GM12875 (cell line): ENCODE results near the gene KRT74.

Experiments used
- H3K4me3 ChIP-seq: one replicate; pipeline ENCODE4 v1.5.1; 2011; ENCODE audit warnings: low read depth, low read length, control low read depth
- TF ChIP-seq, protein P1 (sequence below): IDR thresholded peaks from 2 replicates; pipeline ENCODE4 v1.5.1; 2011; ENCODE audit warnings: low read depth, mild to moderate bottlenecking, control low read depth, inconsistent platforms, low read length, moderate library complexity, borderline replicate concordance; ENCODE audit not compliant: insufficient read depth

The KRT74 gene

DNA sequence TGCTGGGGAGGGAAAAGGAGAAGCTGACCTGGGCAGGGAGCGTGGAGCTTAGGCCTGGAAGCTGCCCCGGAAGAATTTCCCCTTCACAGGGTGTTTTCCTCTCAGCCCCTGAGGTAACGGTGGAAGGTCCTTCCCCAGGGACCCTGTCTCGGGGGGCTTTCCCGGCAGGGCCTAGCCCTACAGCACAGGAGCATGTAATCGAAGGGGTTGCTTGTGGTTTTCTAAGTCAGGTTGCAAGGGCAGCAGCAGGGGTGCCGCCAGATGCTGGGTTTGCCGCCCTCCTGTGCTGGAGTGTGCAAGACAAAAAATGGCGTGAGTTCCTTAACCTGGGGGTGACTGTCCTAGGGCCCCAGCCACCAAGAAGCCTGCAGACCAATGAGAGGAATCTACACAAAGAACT is 1.6 kb upstream of the KRT74 start:
- TF ChIP-seq, protein P1, sequence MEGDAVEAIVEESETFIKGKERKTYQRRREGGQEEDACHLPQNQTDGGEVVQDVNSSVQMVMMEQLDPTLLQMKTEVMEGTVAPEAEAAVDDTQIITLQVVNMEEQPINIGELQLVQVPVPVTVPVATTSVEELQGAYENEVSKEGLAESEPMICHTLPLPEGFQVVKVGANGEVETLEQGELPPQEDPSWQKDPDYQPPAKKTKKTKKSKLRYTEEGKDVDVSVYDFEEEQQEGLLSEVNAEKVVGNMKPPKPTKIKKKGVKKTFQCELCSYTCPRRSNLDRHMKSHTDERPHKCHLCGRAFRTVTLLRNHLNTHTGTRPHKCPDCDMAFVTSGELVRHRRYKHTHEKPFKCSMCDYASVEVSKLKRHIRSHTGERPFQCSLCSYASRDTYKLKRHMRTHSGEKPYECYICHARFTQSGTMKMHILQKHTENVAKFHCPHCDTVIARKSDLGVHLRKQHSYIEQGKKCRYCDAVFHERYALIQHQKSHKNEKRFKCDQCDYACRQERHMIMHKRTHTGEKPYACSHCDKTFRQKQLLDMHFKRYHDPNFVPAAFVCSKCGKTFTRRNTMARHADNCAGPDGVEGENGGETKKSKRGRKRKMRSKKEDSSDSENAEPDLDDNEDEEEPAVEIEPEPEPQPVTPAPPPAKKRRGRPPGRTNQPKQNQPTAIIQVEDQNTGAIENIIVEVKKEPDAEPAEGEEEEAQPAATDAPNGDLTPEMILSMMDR = no peak
- no peak overlapping the region for H3K4me3 ChIP-seq

DNA sequence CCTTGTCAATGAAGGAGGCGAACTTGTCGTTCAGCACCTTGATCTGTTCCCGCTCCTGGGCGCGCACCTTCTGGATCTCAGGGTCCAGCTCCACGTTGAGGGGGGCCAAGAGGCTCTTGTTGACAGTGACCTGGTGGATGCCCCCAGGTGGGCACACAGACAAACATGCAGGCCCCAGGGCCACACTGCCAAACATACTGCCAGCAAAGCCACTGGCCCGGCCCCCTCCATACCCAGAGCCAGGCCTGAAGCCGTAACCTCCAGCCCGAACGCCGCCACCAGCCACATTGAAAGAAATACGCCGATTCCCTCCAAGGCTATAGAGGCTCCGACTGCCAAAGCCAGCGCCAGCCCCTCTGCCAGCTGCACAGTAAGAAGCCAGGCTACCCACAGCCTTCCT is 337 bp downstream of the KRT74 start:
- H3K4me3 ChIP-seq = no peak overlapping the region
- TF ChIP-seq, protein P1 = no peak

DNA sequence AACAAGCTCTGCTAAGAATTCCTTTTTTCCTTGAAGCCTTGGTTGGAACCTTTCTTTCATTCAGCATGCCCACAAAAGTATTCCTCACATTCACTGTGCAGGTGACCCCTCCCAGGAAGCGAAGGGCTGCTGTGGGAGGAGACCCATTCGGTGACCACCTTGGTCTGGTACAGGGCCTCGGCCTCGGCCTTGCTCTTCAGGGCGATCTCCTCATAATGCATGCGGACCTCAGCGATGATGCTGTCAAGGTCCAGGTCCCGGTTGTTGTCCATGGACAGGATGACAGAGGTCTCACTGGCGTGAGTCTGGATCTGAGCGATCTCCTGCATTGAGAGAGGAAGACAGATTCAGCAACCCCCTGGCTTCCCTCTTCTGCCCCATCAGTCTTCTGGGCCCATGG is 3.1 kb downstream of the KRT74 start:
- no peak overlapping the region for H3K4me3 ChIP-seq
- TF ChIP-seq, protein P1 = no peak

DNA sequence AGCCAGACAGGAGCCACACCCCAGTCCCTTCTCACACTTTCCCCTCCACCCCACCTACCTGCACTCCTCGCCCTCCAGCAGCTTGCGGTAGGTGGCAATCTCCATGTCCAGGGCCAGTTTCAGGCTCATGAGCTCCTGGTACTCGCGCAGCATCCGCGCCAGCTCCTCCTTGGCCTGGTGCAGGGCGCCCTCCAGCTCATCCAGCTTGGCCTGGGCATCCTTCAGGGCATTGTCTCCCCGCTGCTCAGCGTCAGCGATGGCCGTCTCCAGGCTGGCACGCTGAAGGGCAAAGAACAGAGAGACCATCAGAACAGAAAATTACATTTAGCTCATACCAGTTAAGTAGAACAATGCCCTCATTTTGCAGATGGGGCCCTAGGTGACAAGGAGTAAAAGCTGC is 5.5 kb downstream of the KRT74 start:
- TF ChIP-seq, protein P1 = no peak
- no peak overlapping the region for H3K4me3 ChIP-seq

DNA sequence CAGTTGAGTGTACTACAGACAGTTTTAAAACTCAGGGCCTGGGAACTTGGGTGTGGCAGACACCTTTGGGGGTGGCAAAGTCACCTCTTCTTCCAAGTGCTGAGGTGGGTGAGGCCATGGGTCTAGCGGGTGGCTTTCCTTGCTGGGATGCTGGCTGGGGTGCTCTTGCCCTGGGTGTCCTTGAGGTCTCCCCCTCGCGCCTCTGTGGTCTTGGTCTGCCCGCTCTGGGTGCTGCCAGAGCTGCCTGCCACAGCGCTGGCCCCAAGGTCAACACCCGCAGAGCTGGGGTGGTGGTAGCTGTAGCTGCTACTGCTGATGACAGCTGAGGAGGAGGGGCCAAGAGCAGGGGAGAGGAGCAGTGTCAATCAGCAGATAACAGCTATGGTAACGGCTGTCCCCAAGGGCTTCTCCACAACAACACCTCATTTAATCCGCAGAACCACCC is 6.8 kb downstream of the KRT74 start:
- TF ChIP-seq, protein P1 = no peak

DNA sequence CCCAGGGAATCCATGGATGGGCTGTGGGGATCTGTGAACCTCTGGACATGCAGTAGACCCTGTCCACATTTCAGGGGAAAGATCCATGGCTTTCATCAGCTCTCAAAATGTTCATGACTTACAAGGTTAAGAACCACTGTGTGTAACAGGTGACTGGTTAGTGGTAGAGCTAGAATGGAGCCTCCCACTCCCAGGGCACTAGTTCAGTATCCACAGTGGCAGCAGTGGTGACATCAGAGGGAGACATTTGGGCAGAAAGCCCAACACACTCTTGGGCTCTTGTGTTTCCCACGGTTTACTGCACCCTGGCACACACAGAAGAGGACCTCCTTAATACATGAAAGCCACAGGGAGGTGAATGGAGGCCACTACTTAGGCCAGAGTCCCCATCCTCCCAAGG is 9.1 kb downstream of the KRT74 start:
- no peak overlapping the region for H3K4me3 ChIP-seq
- TF ChIP-seq, protein P1 = no peak

More for the DNA sequence above, 6.8 kb downstream of the KRT74 start:
- H3K4me3 ChIP-seq = no peak overlapping the region

DNA sequence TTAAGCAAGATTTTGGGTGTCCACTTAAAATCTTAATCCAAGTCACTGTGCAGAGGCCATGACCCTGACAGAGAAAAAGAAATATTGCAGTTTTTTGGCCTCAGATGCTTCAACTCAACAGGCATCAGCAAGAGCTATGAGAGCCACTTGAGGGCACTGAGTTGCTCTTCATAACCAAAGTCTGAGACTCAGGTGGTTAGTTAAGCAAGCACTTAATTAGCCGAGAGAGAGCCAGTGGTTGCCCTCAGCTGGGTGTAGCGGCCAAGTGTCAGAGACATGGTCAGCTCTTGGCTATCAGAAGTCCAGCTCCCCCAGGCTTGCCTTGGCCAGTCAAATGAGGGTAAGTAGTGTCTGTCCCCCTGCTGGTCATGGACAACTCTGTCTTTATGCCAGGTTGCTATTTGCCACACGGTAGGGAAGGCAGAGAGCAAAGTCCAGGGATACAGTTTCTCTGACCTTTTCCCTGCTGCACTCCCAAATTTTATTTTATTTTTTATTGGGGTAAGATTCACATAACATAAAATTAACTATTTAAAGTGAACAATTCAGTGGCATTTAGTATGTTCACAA is 11.7 kb downstream of the KRT74 start:
- TF ChIP-seq, protein P1 = peak; percentile 23; the same call in 1 of the 2 replicates
- no peak overlapping the region for H3K4me3 ChIP-seq
